GM12874 (cell line): ENCODE measurements around the gene MYO9B.
A peak's percentile ranks its signal among the peaks of the same experiment; 100 is the strongest.

Source experiments
- CTCF ChIP-seq: IDR thresholded peaks from 2 replicates; pipeline ENCODE4 v1.5.1; 2011; ENCODE audit warnings: low read depth, mild to moderate bottlenecking, control low read depth, low read length, moderate library complexity; ENCODE audit not compliant: insufficient read depth

The MYO9B gene

GRCh38 chr19:17079710-17080439 lies 4.3 kb downstream of the MYO9B start:
- peak; percentile 55; the same call in 1 of the 2 replicates for TF ChIP-seq CTCF

- TF ChIP-seq CTCF = no peak
These were observed 4.8 kb downstream of the MYO9B start for GRCh38 chr19:17080440-17080801.

DNA sequence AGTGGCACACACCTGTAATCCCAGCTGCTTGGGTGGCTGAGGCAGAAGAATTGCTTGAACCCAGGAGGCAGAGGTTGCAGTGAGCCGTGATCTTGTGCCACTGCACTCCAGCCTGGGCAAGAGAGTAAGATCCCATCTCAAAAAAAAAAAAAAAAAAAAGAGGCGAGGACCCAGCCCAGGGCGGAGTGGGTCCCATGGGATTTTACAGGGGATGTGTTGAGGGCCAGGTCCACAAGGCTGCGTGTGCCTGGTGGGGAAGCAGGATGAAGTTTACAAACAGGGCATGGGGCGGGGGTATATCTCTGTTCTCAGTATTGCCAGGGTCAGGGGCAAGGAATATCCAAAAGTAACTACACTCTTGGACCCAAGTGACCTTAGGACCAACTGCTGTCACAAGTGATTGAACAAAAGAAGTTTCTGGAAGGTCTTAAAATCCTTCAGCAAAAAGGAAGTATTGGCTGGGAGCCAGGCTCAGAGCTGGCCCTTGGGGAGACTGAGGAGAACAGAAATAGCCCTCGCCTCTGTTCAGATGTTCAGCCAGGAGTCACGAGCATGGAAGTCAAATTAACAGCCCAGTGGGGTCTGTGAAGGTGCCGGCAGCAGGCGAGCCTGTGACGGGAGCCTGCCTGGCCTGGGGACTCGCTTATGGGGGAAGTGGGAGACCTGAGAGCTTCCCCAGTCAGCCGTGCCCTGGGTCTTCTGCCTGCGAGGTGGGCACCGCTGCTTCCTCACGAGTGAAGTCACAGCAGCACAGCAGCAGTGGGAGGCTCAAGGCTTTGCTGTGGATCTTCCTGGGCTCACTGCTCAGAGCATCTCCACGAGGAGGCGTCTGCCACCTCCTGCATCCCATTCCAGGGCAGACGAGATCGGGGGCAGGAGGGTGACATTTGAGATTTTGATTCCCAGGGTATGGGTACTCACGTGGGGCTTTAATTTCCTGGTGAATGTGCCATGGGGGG lies 6.4 kb downstream of the MYO9B start:
- no peak for TF ChIP-seq CTCF

DNA sequence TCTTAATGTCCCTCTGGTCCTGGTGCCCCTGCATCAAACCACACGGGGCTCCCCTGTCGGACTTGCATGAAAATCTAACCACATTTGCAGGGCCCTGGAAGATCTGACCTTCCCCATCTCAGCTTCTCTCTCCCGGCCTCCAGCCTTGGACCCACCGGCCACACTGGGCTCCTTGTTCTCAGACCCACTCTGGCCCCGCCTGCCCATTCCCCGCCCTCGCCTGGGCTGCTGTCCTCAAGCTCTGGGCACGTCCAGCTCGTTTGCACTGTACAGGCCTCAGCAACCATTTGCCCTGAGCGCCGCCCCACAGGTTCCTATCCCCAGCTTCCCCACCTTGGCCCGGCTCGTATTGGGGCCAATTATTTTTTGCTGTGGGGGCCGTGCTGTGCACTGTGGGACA lies 10.5 kb downstream of the MYO9B start:
- no peak for TF ChIP-seq CTCF

GRCh38 chr19:17086834-17087233 lies 11.3 kb downstream of the MYO9B start:
- no peak for TF ChIP-seq CTCF

- no peak for TF ChIP-seq CTCF
These were observed 13.0 kb downstream of the MYO9B start for GRCh38 chr19:17088552-17088951.

DNA sequence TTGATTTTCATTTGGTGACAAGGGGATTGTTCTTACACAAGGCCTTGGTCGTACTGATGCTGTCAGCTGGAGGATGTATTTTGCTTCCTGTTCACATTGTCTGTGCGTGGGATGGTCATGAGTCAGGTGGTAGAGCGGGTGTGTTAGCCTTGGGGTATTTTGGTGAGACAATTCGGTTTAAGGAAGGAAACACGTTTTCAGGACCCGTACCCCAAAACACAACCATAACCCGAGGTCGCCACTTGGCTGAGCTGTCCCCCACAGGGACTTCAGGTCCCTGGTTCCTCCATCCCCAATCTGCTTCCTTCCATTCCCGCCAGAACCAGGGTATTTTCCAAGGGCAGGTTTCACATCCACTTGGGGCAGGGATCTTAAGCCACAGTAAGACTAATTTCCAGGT lies 15.0 kb downstream of the MYO9B start:
- no peak for TF ChIP-seq CTCF
